Thyroid gland (tissue), 4 donors: ENCODE measurements around the gene RDH12.

Experiments used
- POLR2A ChIP-seq, 2 donors: fragments of 450-650 bp; IDR thresholded peaks; one replicate each; pipeline ENCODE4 v1.6.1; 2017; ENCODE audit warnings: antibody characterized with exemption in 2 of 2, mild to moderate bottlenecking in 2 of 2, moderate library complexity in 1 of 2
- TF ChIP-seq, protein P1 (sequence below), 6 experiments: fragments of 200-600 bp in 3 of 6; fragments of 450-650 bp in 3 of 6; sonication (generic) in 3 of 6; IDR thresholded peaks; one replicate each; pipeline ENCODE4 v1.5.1; 2016 to 2019; ENCODE audit warnings: antibody characterized with exemption in 6 of 6, mild to moderate bottlenecking in 2 of 6, inconsistent platforms in 1 of 6, moderate library complexity in 1 of 6

DNA sequence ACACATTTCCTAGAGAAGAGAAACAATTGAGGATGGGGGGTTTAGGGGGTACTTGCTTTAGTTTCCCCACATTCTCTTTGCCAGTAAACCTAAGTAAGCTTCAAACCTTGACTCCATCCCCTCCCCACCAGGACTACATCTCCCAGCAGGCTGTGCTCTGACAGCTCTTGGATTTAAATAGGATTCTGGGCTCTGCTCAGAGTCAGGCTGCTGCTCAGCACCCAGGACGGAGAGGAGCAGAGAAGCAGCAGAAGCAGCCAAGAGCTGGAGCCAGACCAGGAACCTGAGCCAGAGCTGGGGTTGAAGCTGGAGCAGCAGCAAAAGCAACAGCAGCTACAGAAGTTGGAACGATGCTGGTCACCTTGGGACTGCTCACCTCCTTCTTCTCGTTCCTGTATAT, 20.6 kb downstream of the RDH12 start:
- TF ChIP-seq, protein P1, sequence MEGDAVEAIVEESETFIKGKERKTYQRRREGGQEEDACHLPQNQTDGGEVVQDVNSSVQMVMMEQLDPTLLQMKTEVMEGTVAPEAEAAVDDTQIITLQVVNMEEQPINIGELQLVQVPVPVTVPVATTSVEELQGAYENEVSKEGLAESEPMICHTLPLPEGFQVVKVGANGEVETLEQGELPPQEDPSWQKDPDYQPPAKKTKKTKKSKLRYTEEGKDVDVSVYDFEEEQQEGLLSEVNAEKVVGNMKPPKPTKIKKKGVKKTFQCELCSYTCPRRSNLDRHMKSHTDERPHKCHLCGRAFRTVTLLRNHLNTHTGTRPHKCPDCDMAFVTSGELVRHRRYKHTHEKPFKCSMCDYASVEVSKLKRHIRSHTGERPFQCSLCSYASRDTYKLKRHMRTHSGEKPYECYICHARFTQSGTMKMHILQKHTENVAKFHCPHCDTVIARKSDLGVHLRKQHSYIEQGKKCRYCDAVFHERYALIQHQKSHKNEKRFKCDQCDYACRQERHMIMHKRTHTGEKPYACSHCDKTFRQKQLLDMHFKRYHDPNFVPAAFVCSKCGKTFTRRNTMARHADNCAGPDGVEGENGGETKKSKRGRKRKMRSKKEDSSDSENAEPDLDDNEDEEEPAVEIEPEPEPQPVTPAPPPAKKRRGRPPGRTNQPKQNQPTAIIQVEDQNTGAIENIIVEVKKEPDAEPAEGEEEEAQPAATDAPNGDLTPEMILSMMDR (IDR thresholded peaks at IDR 0.05) = no peak
- TF ChIP-seq POLR2A (IDR thresholded peaks at IDR 0.05) = peak in 1 of 2 donors; percentile 51
